IMR-90 (cell line): ENCODE results near the gene NFRKB. TPM values are rescaled to one million over a fixed set of nuclear protein-coding genes. Genes with fewer than 3 reads are reported as not detected.

Experiments used
- ATAC-seq: fragments of 200-7000 bp; cut with Tn5 transposase; 2 replicates; pipeline ENCODE4 v1.9.1; 2020; ENCODE audit warnings: low read depth, mild to moderate bottlenecking, moderate library complexity
- BruUV-seq: library from RNA; stranded (reverse); fragments of 400-500 nt; replicated peaks from 2 replicates; lab custom pipeline; 2021; lab: Mats Ljungman, UMichigan
- CTCF ChIA-PET: fragments of 300-600 bp; formaldehyde crosslinking; extraction: SDS; loops from one replicate; lab custom pipeline; 2021; ENCODE audit warnings: antibody characterized with exemption; lab: Yijun Ruan, JAX
- POLR2A ChIA-PET: fragments of 300-600 bp; sonication (Branson Sonifier 250); formaldehyde crosslinking; loops from one replicate; lab custom pipeline; 2022; ENCODE audit warnings: antibody characterized with exemption; ENCODE audit not compliant: unreplicated experiment; lab: Charles Lee
- DNase-seq: peaks from one replicate; pipeline ENCODE4 v3.0.0; 2013
- H2AFZ ChIP-seq: replicated peaks from 2 replicates; pipeline ENCODE3; 2013; ENCODE audit warnings: low read length, mild to moderate bottlenecking; ENCODE audit not compliant: poor library complexity
- H2AK5ac ChIP-seq: 2 replicates; pipeline ENCODE4 v1.6.1; 2013; ENCODE audit warnings: low read depth, low read length, inconsistent platforms
- H2AK9ac ChIP-seq: replicated peaks from 2 replicates; pipeline ENCODE3; 2013; ENCODE audit warnings: mild to moderate bottlenecking, low read depth, low read length, moderate library complexity; ENCODE audit not compliant: poor library complexity
- H2BK120ac ChIP-seq: 2 replicates; pipeline ENCODE4 v1.6.1; 2013; ENCODE audit warnings: low read depth, low read length, inconsistent platforms
- H2BK15ac ChIP-seq: 3 replicates; pipeline ENCODE4 v1.6.1; 2013; ENCODE audit warnings: low read depth, low read length, inconsistent platforms
- H2BK20ac ChIP-seq: 2 replicates; pipeline ENCODE4 v1.6.1; 2013; ENCODE audit warnings: low read depth, mild to moderate bottlenecking, inconsistent platforms, low read length, moderate library complexity
- H2BK5ac ChIP-seq: 2 replicates; pipeline ENCODE4 v1.6.1; 2013; ENCODE audit warnings: mild to moderate bottlenecking, low read depth, low read length, inconsistent platforms; ENCODE audit not compliant: poor library complexity, severe bottlenecking
- H3K14ac ChIP-seq: replicated peaks from 2 replicates; pipeline ENCODE4 v1.6.1; 2013; ENCODE audit warnings: low read depth, low read length, inconsistent platforms
- H3K18ac ChIP-seq: 2 replicates; pipeline ENCODE4 v1.6.1; 2013; ENCODE audit warnings: low read depth, low read length, control low read depth
- H3K23ac ChIP-seq: 2 replicates; pipeline ENCODE4 v1.6.1; 2013; ENCODE audit warnings: low read depth, low read length, inconsistent platforms
- H3K27ac ChIP-seq: 2 replicates; pipeline ENCODE4 v1.5.1; 2013; ENCODE audit warnings: mild to moderate bottlenecking, control low read depth, low read length; ENCODE audit not compliant: insufficient read depth
- H3K27me3 ChIP-seq: 2 replicates; pipeline ENCODE4 v1.6.1; 2013; ENCODE audit warnings: low read length; ENCODE audit not compliant: control insufficient read depth, insufficient read depth
- H3K36me3 ChIP-seq: 2 replicates; pipeline ENCODE4 v1.6.1; 2013; ENCODE audit warnings: low read length, mixed read lengths; ENCODE audit not compliant: control insufficient read depth, insufficient read depth
- H3K4ac ChIP-seq: 2 replicates; pipeline ENCODE4 v1.6.1; 2013; ENCODE audit warnings: low read depth, low read length, inconsistent platforms
- H3K4me1 ChIP-seq: 2 replicates; pipeline ENCODE4 v1.6.1; 2013; ENCODE audit warnings: low read length, mixed read lengths; ENCODE audit not compliant: control insufficient read depth, insufficient read depth
- H3K4me2 ChIP-seq: 2 replicates; pipeline ENCODE4 v1.6.1; 2013; ENCODE audit warnings: low read depth, mild to moderate bottlenecking, control low read depth, low read length, moderate library complexity
- H3K4me3 ChIP-seq: 2 replicates; pipeline ENCODE4 v1.5.1; 2013; ENCODE audit warnings: low read depth, mild to moderate bottlenecking, control low read depth, low read length, moderate library complexity; ENCODE audit not compliant: insufficient read depth
- H3K56ac ChIP-seq: 2 replicates; pipeline ENCODE4 v1.6.1; 2013; ENCODE audit warnings: low read length, inconsistent platforms; ENCODE audit not compliant: insufficient read depth; ENCODE audit errors: extremely low read depth
- H3K79me1 ChIP-seq, 2 experiments: 2 replicates each; pipeline ENCODE4 v1.6.1; 2013; ENCODE audit warnings: low read length in 2 of 2, inconsistent platforms in 1 of 2, low read depth in 1 of 2
- H3K9ac ChIP-seq: 2 replicates; pipeline ENCODE4 v1.6.1; 2013; ENCODE audit warnings: low read depth, low read length, control low read depth
- H3K9me1 ChIP-seq: 2 replicates; pipeline ENCODE4 v1.6.1; 2013; ENCODE audit warnings: low read length, inconsistent platforms; ENCODE audit not compliant: insufficient read depth
- H3K9me3 ChIP-seq: 2 replicates; pipeline ENCODE4 v1.6.1; 2013; ENCODE audit warnings: low read length; ENCODE audit not compliant: control insufficient read depth, insufficient read depth
- H4K20me1 ChIP-seq: 2 replicates; pipeline ENCODE4 v1.6.1; 2013; ENCODE audit warnings: low read length, inconsistent platforms; ENCODE audit not compliant: insufficient read depth
- H4K5ac ChIP-seq: 2 replicates; pipeline ENCODE4 v1.6.1; 2013; ENCODE audit warnings: mild to moderate bottlenecking, low read depth, low read length, control low read depth
- H4K8ac ChIP-seq, 2 experiments: 2 replicates each; pipeline ENCODE4 v1.6.1; 2013; ENCODE audit warnings: low read depth in 2 of 2, low read length in 2 of 2, control low read depth in 1 of 2, inconsistent platforms in 1 of 2
- H4K91ac ChIP-seq: 2 replicates; pipeline ENCODE4 v1.6.1; 2013; ENCODE audit warnings: low read depth, low read length, inconsistent platforms; ENCODE audit not compliant: insufficient read depth
- MAFK ChIP-seq: IDR thresholded peaks from 2 replicates; pipeline ENCODE4 v1.6.1; 2012; ENCODE audit warnings: low read depth, low read length, improper control_type of control experiment
- MXI1 ChIP-seq: IDR thresholded peaks from 2 replicates; pipeline ENCODE4 v1.6.1; 2012; ENCODE audit warnings: low read depth, mild to moderate bottlenecking, low read length, moderate library complexity, borderline replicate concordance
- RAD21 ChIP-seq: IDR thresholded peaks from 2 replicates; pipeline ENCODE4 v1.6.1; 2012; ENCODE audit warnings: low read length, improper control_type of control experiment
- RFX5 ChIP-seq: IDR thresholded peaks from 2 replicates; pipeline ENCODE4 v1.8.0; 2012; ENCODE audit warnings: low read depth, mild to moderate bottlenecking, low read length, moderate library complexity
- WGBS, 2 experiments: methylation state at CpG; one replicate each; pipeline versions ENCODE4 v1.1.5 to v1.1.7; 2013; ENCODE audit warnings: missing lambda C conversion rate in 2 of 2; ENCODE audit not compliant: insufficient read length in 1 of 2; ENCODE audit errors: extremely low coverage in 2 of 2; 5-methylcytosine and 5-hydroxymethylcytosine counted together
- dilution Hi-C: fragments of 300-500 bp; cut with HindIII; formaldehyde crosslinking; loops from one replicate; pipeline ENCODE4 v1.14.3; 2018; ENCODE audit warnings: low sequenced_read_pairs; ENCODE audit not compliant: unreplicated experiment
- in situ Hi-C: fragments of 300-500 bp; cut with MboI; formaldehyde crosslinking; loops from 3 replicates; pipeline ENCODE4 v1.14.3; 2019; ENCODE audit warnings: low sequenced_read_pairs, inconsistent platforms, mixed read lengths
- intact Hi-C: fragments of 100-400 bp; cut with micrococcal nuclease; formaldehyde crosslinking; loops from 2 replicates; pipeline ENCODE4 v1.10.0; 2022
- polyA plus RNA-seq, 3 experiments: library from polyadenylated mRNA; depleted of rRNA; stranded (reverse); fragments of >200 nt; gene quantifications; 2 replicates each; pipeline ENCODE4 v1.2.3, GENCODE V29; 2012; ENCODE audit warnings: low replicate concordance in 1 of 3
- total RNA-seq: library from RNA; depleted of rRNA; stranded (reverse); fragments of >200 nt; gene quantifications from 2 replicates; pipeline ENCODE4 v1.2.3, GENCODE V29; 2012
- TF ChIP-seq, protein P1 (sequence below): conservative IDR thresholded peaks from 2 replicates; pipeline ENCODE4 v1.5.1; 2012; ENCODE audit warnings: mild to moderate bottlenecking, low read depth, low read length, improper control_type of control experiment

Gene NFRKB
- total and polyA plus RNA-seq, 2 of the 4 experiments (the other 2 are of a cell fraction) = 15.2 to 28.9 TPM

DNA sequence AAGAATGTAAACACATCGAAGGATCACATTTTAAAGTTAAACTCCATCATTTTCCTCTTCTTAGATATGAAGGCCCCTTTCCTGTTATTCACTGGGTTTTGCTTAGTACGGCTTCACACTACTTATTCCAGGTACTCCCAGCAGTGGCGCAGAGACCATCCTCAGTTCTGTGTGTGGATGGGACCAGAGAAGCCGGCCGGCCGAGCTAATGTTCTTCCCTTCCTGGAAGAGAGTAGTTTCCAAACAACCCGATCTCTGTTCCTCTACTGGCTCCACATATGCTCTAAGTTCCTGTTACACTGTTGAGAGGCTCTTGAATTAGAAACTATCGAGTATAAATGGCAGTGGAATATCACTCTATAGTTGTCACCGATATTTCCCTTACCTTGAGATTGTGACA is 684 bp upstream of the NFRKB start:
- no peak overlapping the region for H2BK120ac ChIP-seq
- H4K91ac ChIP-seq = peak overlapping the region; percentile 55; the same call in 1 of the 2 replicates
- BruUV-seq = no TSS peak
- WGBS, 2 experiments = 20% methylated on average over 1 of the region's 9 CpGs; no CpG with 5 or more reads in 1 of the 2 experiments
- H3K23ac ChIP-seq = peak overlapping the region; percentile 94
- peak overlapping the region; percentile 100 for H3K4me2 ChIP-seq
- peak overlapping the region; percentile 88 for H3K14ac ChIP-seq
- H3K79me1 ChIP-seq = peaks cover 16 to 33% of the 10 kb centered on the region in 2 experiments
- H3K27ac ChIP-seq = peak overlapping the region; percentile 94; the same call in 1 of the 2 replicates
- H3K56ac ChIP-seq = peak overlapping the region; percentile 42; the same call in 1 of the 2 replicates
- POLR2A ChIA-PET = no interaction called here
- DNase-seq (no peak), ATAC-seq (peak; percentile 1; the same call in 1 of the 2 replicates)
- peak overlapping the region; percentile 96 for H3K9ac ChIP-seq
- peak overlapping the region; percentile 99 for H4K5ac ChIP-seq
- intact Hi-C loops = no loop called here
- no peaks in the 10 kb centered on the region for H3K9me3 ChIP-seq
- H2BK20ac ChIP-seq = no peak overlapping the region
- peak overlapping the region; percentile 84 for H2BK5ac ChIP-seq
- CTCF ChIA-PET = interaction anchor here (0.6 kb wide), 1 partner anchor 110 kb away, joined by 3 read pairs; no protein-coding TSS in a partner anchor
- no peaks in the 10 kb centered on the region; the same call in 1 of the 2 replicates for H4K20me1 ChIP-seq
- peak overlapping the region; percentile 91 for H3K4ac ChIP-seq
- H2BK15ac ChIP-seq = no peak overlapping the region; the same call in 2 of the 3 replicates
- peaks cover 7% of the 10 kb centered on the region for H3K36me3 ChIP-seq
- H2AK9ac ChIP-seq = no peak overlapping the region
- peak overlapping the region; percentile 91 for H2AFZ ChIP-seq
- H3K4me3 ChIP-seq = peak overlapping the region; percentile 98
- peak overlapping the region; percentile 78 to 97; a peak in 3 of 4 replicates for H4K8ac ChIP-seq
- peaks cover 4% of the 10 kb centered on the region; the same call in 1 of the 2 replicates for H3K4me1 ChIP-seq
- in situ Hi-C loops = no loop called here
- H3K9me1 ChIP-seq = no peaks in the 10 kb centered on the region; the same call in 1 of the 2 replicates
- H2AK5ac ChIP-seq = no peak overlapping the region
- dilution Hi-C loops = no loop called here
- H3K27me3 ChIP-seq = no peaks in the 10 kb centered on the region
- TF ChIP-seq RFX5 = no peak
- TF ChIP-seq MAFK = no peak
- no peak for TF ChIP-seq RAD21
- no peak for TF ChIP-seq MXI1
- TF ChIP-seq, protein P1, sequence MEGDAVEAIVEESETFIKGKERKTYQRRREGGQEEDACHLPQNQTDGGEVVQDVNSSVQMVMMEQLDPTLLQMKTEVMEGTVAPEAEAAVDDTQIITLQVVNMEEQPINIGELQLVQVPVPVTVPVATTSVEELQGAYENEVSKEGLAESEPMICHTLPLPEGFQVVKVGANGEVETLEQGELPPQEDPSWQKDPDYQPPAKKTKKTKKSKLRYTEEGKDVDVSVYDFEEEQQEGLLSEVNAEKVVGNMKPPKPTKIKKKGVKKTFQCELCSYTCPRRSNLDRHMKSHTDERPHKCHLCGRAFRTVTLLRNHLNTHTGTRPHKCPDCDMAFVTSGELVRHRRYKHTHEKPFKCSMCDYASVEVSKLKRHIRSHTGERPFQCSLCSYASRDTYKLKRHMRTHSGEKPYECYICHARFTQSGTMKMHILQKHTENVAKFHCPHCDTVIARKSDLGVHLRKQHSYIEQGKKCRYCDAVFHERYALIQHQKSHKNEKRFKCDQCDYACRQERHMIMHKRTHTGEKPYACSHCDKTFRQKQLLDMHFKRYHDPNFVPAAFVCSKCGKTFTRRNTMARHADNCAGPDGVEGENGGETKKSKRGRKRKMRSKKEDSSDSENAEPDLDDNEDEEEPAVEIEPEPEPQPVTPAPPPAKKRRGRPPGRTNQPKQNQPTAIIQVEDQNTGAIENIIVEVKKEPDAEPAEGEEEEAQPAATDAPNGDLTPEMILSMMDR = no peak
- peak overlapping the region; percentile 97; the same call in 1 of the 2 replicates for H3K18ac ChIP-seq
